Measurements from ENCODE around the gene SLC14A1.
A peak's percentile ranks its signal among the peaks of the same experiment; 100 is the strongest.

The SLC14A1 gene

DNA sequence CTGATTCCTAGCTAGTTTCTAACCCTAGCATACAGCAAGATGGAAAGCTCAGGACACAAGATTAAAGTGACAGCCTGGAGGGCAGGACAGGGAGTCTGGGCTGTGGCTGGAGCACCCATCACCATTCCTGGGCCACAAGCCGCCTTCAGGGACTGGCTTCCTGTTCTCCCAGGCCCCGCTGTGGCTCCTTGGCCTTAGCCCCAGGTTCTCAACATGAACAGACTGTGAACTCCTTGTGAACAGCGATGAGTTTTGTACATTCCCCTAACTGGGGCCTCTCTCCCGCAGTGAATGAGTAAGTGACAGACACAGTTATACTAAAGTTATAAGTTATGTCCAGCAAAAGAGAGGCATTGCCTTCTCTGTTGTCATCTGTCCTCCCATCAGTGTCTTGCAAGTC lies 35.9 kb upstream of the SLC14A1 start:
- TF ChIP-seq, protein P1, sequence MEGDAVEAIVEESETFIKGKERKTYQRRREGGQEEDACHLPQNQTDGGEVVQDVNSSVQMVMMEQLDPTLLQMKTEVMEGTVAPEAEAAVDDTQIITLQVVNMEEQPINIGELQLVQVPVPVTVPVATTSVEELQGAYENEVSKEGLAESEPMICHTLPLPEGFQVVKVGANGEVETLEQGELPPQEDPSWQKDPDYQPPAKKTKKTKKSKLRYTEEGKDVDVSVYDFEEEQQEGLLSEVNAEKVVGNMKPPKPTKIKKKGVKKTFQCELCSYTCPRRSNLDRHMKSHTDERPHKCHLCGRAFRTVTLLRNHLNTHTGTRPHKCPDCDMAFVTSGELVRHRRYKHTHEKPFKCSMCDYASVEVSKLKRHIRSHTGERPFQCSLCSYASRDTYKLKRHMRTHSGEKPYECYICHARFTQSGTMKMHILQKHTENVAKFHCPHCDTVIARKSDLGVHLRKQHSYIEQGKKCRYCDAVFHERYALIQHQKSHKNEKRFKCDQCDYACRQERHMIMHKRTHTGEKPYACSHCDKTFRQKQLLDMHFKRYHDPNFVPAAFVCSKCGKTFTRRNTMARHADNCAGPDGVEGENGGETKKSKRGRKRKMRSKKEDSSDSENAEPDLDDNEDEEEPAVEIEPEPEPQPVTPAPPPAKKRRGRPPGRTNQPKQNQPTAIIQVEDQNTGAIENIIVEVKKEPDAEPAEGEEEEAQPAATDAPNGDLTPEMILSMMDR (IDR thresholded peaks at IDR 0.05; ENCODE audit: low read length), result no peak
- no peak for TF ChIP-seq EZH2 (optimal IDR thresholded peaks at IDR 0.05; ENCODE audit: low read depth, low read length)
- no peak for TF ChIP-seq EZH2phosphoT487 (IDR thresholded peaks at IDR 0.05; ENCODE audit: low read length)
- H3K27ac ChIP-seq (ENCODE audit: low read length), result peak overlapping the region; percentile 96; the same call in 1 of the 2 replicates

GRCh38 chr18:45688833-45689232 lies 35.1 kb upstream of the SLC14A1 start:
- Histone ChIP-seq H3K79me2 (ENCODE audit: low read length) (no peaks in the 10 kb centered on the region), H3K4me1 (ENCODE audit: low read length) (peaks cover 26% of the 10 kb centered on the region), H2AFZ (ENCODE audit: low read length) (no peak overlapping the region), H4K20me1 (ENCODE audit: insufficient read depth, low read length) (no peaks in the 10 kb centered on the region), H3K9ac (ENCODE audit: low read length) (no peak overlapping the region), H3K4me2 (ENCODE audit: low read depth, low read length) (no peak overlapping the region), H3K9me2 (replicated peaks; ENCODE audit: insufficient read depth, low read length) (no peaks in the 10 kb centered on the region), H3K36me3 (replicated peaks; ENCODE audit: insufficient read depth, low read length) (no peaks in the 10 kb centered on the region), H3K27ac (ENCODE audit: low read length) (no peak overlapping the region), H3K27me3 (replicated peaks; ENCODE audit: insufficient read depth, low read length) (no peaks in the 10 kb centered on the region), H3F3A (ENCODE audit: insufficient read depth, low read length) (peaks cover 22% of the 10 kb centered on the region), H3K4me3 (ENCODE audit: low read length) (no peak overlapping the region), H3K9me3 (replicated peaks; ENCODE audit: insufficient read depth, low read length) (no peaks in the 10 kb centered on the region)
- TF ChIP-seq EZH2phosphoT487 (IDR thresholded peaks at IDR 0.05; ENCODE audit: low read length), result no peak
- no peak for TF ChIP-seq EZH2 (optimal IDR thresholded peaks at IDR 0.05; ENCODE audit: low read depth, low read length)
- TF ChIP-seq, protein P1 (IDR thresholded peaks at IDR 0.05; ENCODE audit: low read length), result no peak
- no peak for DNase-seq

More for the DNA sequence above, 35.9 kb upstream of the SLC14A1 start:
- Histone ChIP-seq H3F3A (ENCODE audit: insufficient read depth, low read length) (peaks cover 22% of the 10 kb centered on the region), H3K9me3 (replicated peaks; ENCODE audit: insufficient read depth, low read length) (no peaks in the 10 kb centered on the region), H3K9me2 (replicated peaks; ENCODE audit: insufficient read depth, low read length) (no peaks in the 10 kb centered on the region), H3K36me3 (replicated peaks; ENCODE audit: insufficient read depth, low read length) (no peaks in the 10 kb centered on the region), H4K20me1 (ENCODE audit: insufficient read depth, low read length) (no peaks in the 10 kb centered on the region), H3K4me1 (ENCODE audit: low read length) (peaks cover 26% of the 10 kb centered on the region), H3K4me3 (ENCODE audit: low read length) (peak overlapping the region; percentile 65), H3K79me2 (ENCODE audit: low read length) (no peaks in the 10 kb centered on the region), H2AFZ (ENCODE audit: low read length) (peak overlapping the region; percentile 81), H3K9ac (ENCODE audit: low read length) (peak overlapping the region; percentile 67; the same call in 1 of the 2 replicates), H3K4me2 (ENCODE audit: low read depth, low read length) (peak overlapping the region; percentile 74), H3K27me3 (replicated peaks; ENCODE audit: insufficient read depth, low read length) (no peaks in the 10 kb centered on the region)
- no peak for DNase-seq

GRCh38 chr18:45689396-45689795 lies 34.6 kb upstream of the SLC14A1 start:
- no peak for DNase-seq
- Histone ChIP-seq H3K27ac (ENCODE audit: low read length) (no peak overlapping the region), H3K79me2 (ENCODE audit: low read length) (no peaks in the 10 kb centered on the region), H3F3A (ENCODE audit: insufficient read depth, low read length) (peaks cover 22% of the 10 kb centered on the region), H3K4me1 (ENCODE audit: low read length) (peaks cover 26% of the 10 kb centered on the region), H3K4me3 (ENCODE audit: low read length) (no peak overlapping the region), H2AFZ (ENCODE audit: low read length) (no peak overlapping the region), H3K9ac (ENCODE audit: low read length) (no peak overlapping the region), H3K9me3 (replicated peaks; ENCODE audit: insufficient read depth, low read length) (no peaks in the 10 kb centered on the region), H3K4me2 (ENCODE audit: low read depth, low read length) (no peak overlapping the region), H3K27me3 (replicated peaks; ENCODE audit: insufficient read depth, low read length) (no peaks in the 10 kb centered on the region), H4K20me1 (ENCODE audit: insufficient read depth, low read length) (no peaks in the 10 kb centered on the region), H3K9me2 (replicated peaks; ENCODE audit: insufficient read depth, low read length) (no peaks in the 10 kb centered on the region), H3K36me3 (replicated peaks; ENCODE audit: insufficient read depth, low read length) (no peaks in the 10 kb centered on the region)
- TF ChIP-seq EZH2phosphoT487 (IDR thresholded peaks at IDR 0.05; ENCODE audit: low read length), result no peak
- TF ChIP-seq, protein P1 (IDR thresholded peaks at IDR 0.05; ENCODE audit: low read length), result no peak
- no peak for TF ChIP-seq EZH2 (optimal IDR thresholded peaks at IDR 0.05; ENCODE audit: low read depth, low read length)
